GM12891 (cell line): ENCODE results near the gene MYO1D.
A peak's percentile ranks its signal among the peaks of the same experiment; 100 is the strongest.

ENCODE experiments used
- DNase-seq: peaks from one replicate; pipeline ENCODE4 v3.0.0; 2011; ENCODE audit warnings: low spot score; ENCODE audit not compliant: insufficient read length
- FAIRE-seq: peaks from 2 replicates; lab custom pipeline; 2011; peaks lifted over from hg19 to GRCh38; lab: Jason Lieb, UNC
- PAX5 ChIP-seq: IDR thresholded peaks from 2 replicates; pipeline ENCODE4 v1.6.1; 2011; ENCODE audit warnings: low read length, moderate library complexity, mild to moderate bottlenecking; ENCODE audit not compliant: insufficient read depth, severe bottlenecking
- POLR2A ChIP-seq: IDR thresholded peaks from 2 replicates; pipeline ENCODE4 v1.6.1; 2011; ENCODE audit warnings: low read depth, low read length, control low read depth
- POLR2AphosphoS5 ChIP-seq: IDR thresholded peaks from 2 replicates; pipeline ENCODE4 v1.6.1; 2011; ENCODE audit warnings: low read depth, low read length, control low read depth
- POU2F2 ChIP-seq: IDR thresholded peaks from 2 replicates; pipeline ENCODE4 v1.6.1; 2011; ENCODE audit warnings: low read depth, mild to moderate bottlenecking, control low read depth, low read length, moderate library complexity
- SPI1 ChIP-seq: IDR thresholded peaks from 2 replicates; pipeline ENCODE4 v1.6.1; 2011; ENCODE audit warnings: low read depth, low read length, control low read depth
- TAF1 ChIP-seq: IDR thresholded peaks from 2 replicates; pipeline ENCODE4 v1.6.1; 2011; ENCODE audit warnings: low read depth, low read length, control low read depth

Gene MYO1D

DNA sequence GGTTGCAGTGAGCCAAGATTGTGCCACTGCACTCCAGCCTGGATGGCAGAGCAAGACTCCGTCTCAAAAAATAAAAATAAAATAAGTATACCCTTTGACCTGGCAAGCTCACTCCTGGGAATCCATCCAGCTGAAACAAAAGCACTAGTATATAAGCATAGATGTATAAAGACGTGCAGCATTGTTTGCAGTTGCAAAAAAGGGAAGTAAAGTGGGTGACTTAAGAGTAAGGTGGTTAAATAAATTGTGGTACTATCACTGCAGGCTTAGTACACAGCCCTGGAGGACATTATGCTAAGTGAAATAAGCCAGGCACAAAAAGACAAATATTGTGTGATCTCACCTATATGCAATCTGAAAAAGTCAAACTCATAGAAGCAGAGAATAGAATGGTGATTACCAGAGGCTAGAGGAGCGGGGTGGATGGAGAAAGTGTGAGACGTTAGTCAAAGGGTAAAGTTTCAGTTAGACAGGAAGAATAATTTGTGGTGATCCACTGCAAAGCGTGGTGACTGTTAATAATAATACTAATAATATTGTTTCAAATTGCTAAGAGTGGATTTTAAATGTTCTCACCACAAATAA, 113.0 kb downstream of the MYO1D start:
- FAIRE-seq (peak; percentile 70), DNase-seq (no peak)
- TF ChIP-seq POLR2AphosphoS5 (no peak), POU2F2 (no peak), PAX5 (no peak), SPI1 (no peak), TAF1 (no peak), POLR2A (no peak)

DNA sequence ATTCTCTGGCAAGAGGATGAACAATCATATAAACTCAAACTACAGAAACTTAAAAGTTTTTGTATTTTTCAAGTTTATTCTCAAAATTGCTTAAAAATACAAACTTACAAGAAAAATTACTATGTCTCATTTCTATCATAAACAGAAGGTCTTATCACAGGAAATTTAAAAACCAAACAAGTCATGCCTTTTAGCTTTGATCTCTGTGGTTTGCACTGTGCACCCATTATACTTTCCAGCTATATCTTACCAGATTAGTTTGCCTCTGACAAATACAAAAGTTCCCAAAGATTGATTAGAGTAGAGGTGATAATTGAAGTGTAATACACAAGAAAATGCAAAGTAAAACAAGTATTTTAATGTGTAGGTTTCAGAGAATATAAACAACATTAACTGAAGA, 117.4 kb downstream of the MYO1D start:
- no peak for DNase-seq
- no peak for FAIRE-seq
- TF ChIP-seq POLR2A (no peak), TAF1 (no peak), PAX5 (no peak), SPI1 (no peak), POU2F2 (no peak), POLR2AphosphoS5 (no peak)

DNA sequence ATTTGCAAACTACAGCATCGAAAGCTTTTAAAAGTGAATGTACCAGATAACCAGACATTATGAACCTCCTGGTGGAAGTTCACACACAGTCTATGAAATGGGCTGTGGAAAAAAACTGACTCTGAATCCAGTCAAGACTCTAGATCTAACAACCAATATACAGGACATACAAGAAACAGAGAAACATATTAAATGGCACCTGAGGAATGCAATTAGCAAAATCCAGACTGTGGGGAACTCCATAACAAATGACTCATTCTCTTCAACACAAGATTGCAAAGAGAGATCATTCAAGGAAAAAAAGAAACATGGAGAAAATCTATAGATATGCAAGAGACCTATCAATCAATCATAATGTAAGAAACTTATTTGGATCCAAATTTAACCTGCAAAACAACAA, 119.0 kb downstream of the MYO1D start:
- DNase-seq (no peak), FAIRE-seq (no peak)
- TF ChIP-seq PAX5 (no peak), POU2F2 (no peak), POLR2AphosphoS5 (no peak), TAF1 (no peak), POLR2A (no peak), SPI1 (no peak)

DNA sequence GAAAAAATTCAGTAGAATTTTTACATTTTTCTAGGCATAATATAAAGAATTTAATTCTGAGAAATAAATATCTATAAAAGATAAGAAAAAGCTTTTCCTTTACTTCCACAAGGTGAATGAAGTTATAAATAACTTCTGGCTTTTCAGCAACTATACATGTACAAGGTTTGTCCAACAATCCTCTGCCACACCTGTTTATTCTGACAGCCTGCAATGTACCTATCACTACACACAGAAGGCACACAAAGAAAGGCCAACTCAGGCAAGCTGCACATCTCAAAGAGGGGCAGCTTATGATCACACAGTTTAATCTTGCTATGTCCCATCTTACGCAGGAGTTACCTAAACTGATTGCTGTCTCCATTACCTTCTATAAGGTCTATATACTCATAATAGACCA, 120.2 kb downstream of the MYO1D start:
- FAIRE-seq (peak; percentile 5), DNase-seq (no peak)
- TF ChIP-seq SPI1, result no peak
- TF ChIP-seq POLR2AphosphoS5, result no peak
- no peak for TF ChIP-seq TAF1
- TF ChIP-seq PAX5, result no peak
- TF ChIP-seq POU2F2, result no peak
- TF ChIP-seq POLR2A, result no peak

DNA sequence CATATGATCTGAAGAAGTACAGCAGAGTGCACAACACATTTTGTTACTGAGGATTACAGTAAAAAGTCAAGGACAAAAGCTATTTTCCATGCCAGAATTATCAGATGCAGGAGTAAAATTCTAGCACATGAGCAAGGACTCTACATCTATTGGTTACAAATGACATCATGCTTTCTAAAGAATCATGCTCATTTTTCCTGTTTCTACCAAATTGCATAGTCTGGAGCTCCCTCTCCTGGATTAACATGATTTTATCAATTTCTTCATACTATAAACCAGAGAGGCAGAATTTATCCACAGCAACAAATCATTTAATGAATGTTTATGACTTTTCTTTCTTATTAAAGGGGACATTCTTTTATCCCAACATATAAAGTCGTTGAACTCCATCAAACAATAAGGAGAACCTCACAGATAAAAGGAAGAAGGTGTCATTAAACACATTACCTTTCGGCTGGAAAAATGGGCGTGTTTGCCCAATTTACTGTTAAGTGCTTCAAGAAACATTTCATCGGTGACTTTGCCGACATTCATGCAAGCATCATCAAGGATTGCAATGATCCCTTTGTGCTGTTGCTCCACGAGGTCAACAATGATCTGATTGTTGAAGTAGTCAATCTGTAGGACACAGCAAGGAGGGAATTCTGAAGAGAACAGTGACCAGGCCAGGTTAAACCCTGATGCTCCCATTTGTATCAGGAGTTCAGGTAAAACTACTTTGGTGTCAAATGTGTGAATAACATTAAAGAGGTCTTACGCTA, 121.7 kb downstream of the MYO1D start:
- FAIRE-seq (peak; percentile 54), DNase-seq (no peak)
- no peak for TF ChIP-seq TAF1
- TF ChIP-seq POLR2AphosphoS5, result no peak
- TF ChIP-seq POU2F2, result no peak
- TF ChIP-seq POLR2A, result no peak
- TF ChIP-seq SPI1, result no peak
- TF ChIP-seq PAX5, result no peak

DNA sequence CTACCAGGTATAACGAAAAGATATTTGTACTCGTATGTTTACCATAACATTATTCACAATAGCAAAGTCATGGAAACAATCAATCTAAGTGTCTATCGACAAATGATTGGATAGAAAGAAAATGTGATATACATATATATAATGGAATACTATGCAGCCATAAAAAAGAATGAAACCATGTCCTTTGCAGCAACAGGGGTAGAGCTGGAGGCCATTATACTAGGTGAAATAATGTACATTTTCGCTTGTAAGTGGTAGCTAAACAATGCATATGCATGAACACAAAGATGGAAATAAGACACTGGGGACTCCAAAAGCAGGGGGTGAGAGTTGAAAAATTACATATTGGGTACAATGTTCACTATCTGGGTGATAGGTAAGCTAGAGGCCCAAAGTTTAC, 124.0 kb downstream of the MYO1D start:
- DNase-seq (no peak), FAIRE-seq (no peak)
- TF ChIP-seq SPI1 (no peak), PAX5 (no peak), POU2F2 (no peak)

DNA sequence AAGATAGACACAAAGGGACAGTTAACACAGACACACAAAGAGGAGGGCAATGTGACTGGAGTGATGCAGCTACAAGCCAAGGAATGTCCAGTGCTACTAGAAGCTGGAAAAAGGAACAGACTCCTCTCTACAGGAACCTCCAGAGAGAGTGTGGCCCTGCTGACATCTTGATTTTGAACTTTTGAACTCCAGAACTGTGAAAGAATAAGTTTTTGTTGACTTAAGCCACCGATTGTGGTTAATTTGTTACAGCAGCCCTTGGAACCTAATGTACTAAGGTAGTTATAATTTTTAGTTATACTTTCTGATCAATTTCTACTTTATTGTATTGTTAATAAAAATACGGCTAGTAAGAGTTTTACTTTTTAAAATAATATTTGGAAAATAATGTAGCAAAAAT, 129.1 kb downstream of the MYO1D start:
- FAIRE-seq (no peak), DNase-seq (no peak)
- no peak for TF ChIP-seq POU2F2
- TF ChIP-seq TAF1, result no peak
- TF ChIP-seq POLR2A, result no peak
- no peak for TF ChIP-seq PAX5
- no peak for TF ChIP-seq POLR2AphosphoS5
- TF ChIP-seq SPI1, result no peak

DNA sequence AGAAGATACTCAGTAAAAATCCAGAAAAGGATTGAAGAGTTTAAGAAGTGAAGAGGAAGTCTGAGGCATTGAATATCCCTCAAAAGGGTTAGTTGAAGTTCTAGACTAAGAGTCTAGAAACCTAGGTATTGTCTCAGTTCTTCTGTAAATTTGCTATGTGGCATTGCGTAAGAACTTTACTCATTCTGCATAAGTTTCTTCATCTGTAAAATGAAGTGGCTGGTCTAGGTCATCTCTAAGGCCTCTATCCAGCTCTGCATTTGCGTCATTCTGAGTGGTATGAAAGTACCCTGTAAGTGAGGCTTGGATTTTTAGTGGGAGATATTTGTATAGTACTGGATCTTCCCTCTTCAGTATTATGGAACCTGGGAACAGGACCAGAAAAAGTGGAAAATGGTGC, 130.2 kb downstream of the MYO1D start:
- FAIRE-seq (no peak), DNase-seq (no peak)
- TF ChIP-seq SPI1, result no peak
- TF ChIP-seq POLR2A, result no peak
- no peak for TF ChIP-seq PAX5

DNA sequence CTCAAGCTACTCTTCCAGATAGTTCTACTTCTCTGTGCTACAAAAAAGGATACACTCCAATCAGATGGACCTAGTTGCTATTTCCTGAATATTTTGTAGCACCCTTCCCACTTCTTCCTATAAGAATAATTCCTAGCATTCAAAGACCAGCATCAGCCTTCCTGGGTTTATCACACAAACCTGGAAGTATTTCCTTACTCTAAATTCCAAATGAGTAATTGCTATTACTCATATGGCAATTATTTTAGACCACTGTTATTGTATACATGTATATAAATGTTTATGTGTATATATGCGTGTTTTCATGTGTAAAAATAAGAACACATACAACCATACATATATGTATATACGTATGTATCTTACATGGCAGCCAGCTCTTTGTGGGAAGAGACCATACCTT, 130.6 kb downstream of the MYO1D start:
- no peak for FAIRE-seq
- no peak for TF ChIP-seq POU2F2
- TF ChIP-seq SPI1, result no peak
- no peak for TF ChIP-seq PAX5
- no peak for TF ChIP-seq POLR2AphosphoS5
- TF ChIP-seq TAF1, result no peak
- no peak for TF ChIP-seq POLR2A
- DNase-seq, result no peak

DNA sequence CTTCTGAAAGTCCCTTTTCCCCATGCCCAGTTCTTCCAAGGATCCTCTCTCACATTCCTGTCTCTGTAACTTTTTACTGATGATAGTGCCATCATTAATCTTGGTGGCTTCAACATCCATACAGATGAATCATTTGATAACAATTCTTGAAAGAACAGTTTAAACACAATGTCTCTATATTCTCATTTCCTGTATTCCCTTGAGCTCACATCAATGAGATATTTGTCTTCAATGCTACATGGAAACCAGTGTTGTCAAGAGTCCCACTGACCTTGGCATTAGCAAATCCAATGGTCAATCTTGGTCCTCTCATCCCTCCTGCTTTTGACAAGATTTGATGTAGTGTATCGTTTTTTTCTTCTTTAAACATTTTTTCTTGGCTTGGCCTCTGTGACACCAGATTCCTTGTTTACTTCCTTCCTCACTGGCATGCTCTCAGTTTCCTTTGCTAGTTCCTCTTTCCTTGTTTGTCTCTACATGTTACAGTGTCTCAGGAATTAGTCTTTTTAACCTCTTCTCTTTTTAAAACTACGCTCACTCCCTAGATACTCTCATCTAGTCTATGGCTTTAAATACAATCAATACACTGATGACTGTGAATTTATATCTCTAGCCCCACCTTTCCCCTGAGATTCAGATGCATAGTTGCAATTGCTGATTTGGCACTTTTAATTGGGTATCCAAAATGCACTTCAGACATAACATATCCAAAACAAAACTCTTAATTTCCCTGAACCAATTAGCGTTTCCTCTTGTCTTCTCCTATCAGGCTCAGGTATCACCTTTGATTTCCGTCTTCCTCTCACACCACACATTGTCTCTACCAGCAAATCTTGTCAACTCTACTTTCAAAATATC, 134.0 kb downstream of the MYO1D start:
- TF ChIP-seq TAF1 (no peak), POU2F2 (no peak), PAX5 (no peak), SPI1 (no peak), POLR2A (no peak), POLR2AphosphoS5 (no peak)
- FAIRE-seq (no peak), DNase-seq (no peak)
